Ishikawa (cell line): ENCODE results near the gene RAB17.

Source experiments
- CEBPB ChIP-seq: IDR thresholded peaks from 2 replicates; pipeline ENCODE4 v1.6.1; 2012
- EGR1 ChIP-seq: IDR thresholded peaks from 2 replicates; pipeline ENCODE4 v1.6.1; 2012
- FOXM1 ChIP-seq: IDR thresholded peaks from 2 replicates; pipeline ENCODE4 v1.6.1; 2012; ENCODE audit warnings: low read depth, borderline replicate concordance
- TAF1 ChIP-seq: IDR thresholded peaks from 2 replicates; pipeline ENCODE4 v1.6.1; 2012; ENCODE audit warnings: low read depth, mild to moderate bottlenecking
- TF ChIP-seq, protein P1 (sequence below): IDR thresholded peaks from 2 replicates; pipeline ENCODE4 v1.6.1; 2012; ENCODE audit warnings: low read depth, mild to moderate bottlenecking

DNA sequence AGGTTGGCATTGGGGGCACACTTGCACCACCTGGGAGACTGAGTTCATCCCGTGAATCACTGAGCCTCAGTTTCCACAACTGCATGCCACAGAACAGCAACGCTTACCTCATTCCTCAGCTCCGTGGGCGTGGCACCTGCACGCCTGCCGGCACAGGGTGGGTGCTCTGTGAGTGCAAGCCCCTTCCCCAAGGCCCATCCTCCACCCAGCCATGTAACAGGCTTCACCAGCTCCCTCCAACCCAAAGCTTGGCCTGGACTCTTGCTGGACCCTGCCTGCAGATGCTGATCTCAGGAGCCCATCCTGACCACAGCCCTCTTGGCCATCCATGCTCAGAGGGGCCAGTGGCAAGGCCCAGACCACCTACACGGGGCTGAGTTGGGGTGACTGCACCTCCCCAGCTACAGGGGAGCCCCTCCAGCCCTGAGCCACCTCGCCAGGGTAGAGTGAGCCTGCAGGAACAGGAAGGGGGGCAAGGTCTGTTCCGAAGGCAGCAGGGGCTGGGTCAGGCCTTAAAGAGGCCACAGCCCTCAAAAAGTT lies 22.3 kb downstream of the RAB17 start:
- no peak for TF ChIP-seq CEBPB
- no peak for TF ChIP-seq TAF1
- TF ChIP-seq EGR1 = no peak
- no peak for TF ChIP-seq FOXM1
- TF ChIP-seq, protein P1, sequence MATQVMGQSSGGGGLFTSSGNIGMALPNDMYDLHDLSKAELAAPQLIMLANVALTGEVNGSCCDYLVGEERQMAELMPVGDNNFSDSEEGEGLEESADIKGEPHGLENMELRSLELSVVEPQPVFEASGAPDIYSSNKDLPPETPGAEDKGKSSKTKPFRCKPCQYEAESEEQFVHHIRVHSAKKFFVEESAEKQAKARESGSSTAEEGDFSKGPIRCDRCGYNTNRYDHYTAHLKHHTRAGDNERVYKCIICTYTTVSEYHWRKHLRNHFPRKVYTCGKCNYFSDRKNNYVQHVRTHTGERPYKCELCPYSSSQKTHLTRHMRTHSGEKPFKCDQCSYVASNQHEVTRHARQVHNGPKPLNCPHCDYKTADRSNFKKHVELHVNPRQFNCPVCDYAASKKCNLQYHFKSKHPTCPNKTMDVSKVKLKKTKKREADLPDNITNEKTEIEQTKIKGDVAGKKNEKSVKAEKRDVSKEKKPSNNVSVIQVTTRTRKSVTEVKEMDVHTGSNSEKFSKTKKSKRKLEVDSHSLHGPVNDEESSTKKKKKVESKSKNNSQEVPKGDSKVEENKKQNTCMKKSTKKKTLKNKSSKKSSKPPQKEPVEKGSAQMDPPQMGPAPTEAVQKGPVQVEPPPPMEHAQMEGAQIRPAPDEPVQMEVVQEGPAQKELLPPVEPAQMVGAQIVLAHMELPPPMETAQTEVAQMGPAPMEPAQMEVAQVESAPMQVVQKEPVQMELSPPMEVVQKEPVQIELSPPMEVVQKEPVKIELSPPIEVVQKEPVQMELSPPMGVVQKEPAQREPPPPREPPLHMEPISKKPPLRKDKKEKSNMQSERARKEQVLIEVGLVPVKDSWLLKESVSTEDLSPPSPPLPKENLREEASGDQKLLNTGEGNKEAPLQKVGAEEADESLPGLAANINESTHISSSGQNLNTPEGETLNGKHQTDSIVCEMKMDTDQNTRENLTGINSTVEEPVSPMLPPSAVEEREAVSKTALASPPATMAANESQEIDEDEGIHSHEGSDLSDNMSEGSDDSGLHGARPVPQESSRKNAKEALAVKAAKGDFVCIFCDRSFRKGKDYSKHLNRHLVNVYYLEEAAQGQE = no peak
